ENCODE measurements around the gene MAPKAP1. TPM values are rescaled to one million over a fixed set of nuclear protein-coding genes. Genes with fewer than 3 reads are reported as not detected.
A peak's percentile ranks its signal among the peaks of the same experiment; 100 is the strongest.

Gene MAPKAP1
- total RNA-seq, 2 donors from 2014 or later: 75.3 to 91.6 TPM

DNA sequence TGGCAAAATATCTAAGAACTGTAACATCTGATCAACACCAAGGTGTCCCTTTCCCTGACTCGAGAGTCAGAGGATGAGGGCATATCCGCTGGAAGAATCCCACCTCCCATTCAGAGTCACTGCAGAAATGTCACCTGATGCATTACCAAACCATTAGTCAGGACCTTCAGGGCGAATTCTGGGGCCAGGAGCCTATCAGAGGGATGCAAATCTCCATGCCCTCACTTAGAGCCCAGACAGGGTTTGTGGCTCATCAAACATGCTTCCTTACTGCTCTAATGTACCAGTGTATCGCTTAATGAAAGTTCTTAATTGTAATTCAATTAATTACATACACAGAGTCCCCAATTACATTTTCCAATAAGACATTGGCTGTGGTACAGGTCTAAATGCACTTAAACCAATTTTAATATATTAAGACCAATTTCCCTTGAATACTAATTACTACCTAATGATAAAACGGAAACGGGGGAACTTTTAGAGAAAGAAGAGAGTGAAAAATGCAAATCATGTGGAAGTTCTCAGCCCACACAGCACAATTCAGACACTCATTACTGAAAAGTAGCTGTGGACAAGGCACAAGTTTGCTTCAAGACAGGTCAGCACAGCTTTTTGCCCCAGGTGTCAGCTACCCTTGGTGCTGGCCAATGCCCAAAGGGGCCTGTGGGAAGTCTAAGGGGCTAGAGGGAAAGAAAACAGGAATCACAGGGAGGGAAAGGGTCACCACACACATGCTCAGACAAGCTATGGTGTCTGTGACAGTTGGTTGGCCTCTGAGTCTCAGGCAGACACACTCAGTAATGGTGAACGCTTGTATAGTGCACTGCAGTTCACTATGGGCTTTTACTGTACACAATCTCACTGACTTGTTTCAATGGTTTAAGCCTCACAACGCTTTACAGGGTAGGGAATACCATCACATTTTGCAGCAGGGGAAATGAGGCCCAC lies 211.6 kb downstream of the MAPKAP1 start:
- H3K36me3 ChIP-seq (ENCODE audit: control insufficient read depth, insufficient read depth, low read length): no peaks in the 10 kb centered on the region
- no peak overlapping the region for H3K27ac ChIP-seq (ENCODE audit: low read depth, low read length)
- Mint-ChIP-seq H3K27ac (peak overlapping the region; percentile 11), H3K4me1 (peaks cover 41% of the 10 kb centered on the region), H3K36me3 (ENCODE audit: low read depth) (no peaks in the 10 kb centered on the region), H3K27me3 (ENCODE audit: insufficient read depth) (no peaks in the 10 kb centered on the region), H3K4me3 (no peak overlapping the region), H3K9me3 (no peaks in the 10 kb centered on the region)
- H3K4me1 ChIP-seq (ENCODE audit: control insufficient read depth, insufficient read depth, low read length): no peaks in the 10 kb centered on the region
- no peak overlapping the region for H3K4me3 ChIP-seq (ENCODE audit: low read length)
- peak; percentile 60 for DNase-seq
- 90 to 93% methylated on average over 6 to 8 of the region's 8 CpGs for WGBS, 2 experiments (ENCODE audit: insufficient coverage in 1 of 2, insufficient read length in 1 of 2)
- H3K9me3 ChIP-seq (ENCODE audit: control insufficient read depth, low read length): no peaks in the 10 kb centered on the region
- TF ChIP-seq, protein P1, sequence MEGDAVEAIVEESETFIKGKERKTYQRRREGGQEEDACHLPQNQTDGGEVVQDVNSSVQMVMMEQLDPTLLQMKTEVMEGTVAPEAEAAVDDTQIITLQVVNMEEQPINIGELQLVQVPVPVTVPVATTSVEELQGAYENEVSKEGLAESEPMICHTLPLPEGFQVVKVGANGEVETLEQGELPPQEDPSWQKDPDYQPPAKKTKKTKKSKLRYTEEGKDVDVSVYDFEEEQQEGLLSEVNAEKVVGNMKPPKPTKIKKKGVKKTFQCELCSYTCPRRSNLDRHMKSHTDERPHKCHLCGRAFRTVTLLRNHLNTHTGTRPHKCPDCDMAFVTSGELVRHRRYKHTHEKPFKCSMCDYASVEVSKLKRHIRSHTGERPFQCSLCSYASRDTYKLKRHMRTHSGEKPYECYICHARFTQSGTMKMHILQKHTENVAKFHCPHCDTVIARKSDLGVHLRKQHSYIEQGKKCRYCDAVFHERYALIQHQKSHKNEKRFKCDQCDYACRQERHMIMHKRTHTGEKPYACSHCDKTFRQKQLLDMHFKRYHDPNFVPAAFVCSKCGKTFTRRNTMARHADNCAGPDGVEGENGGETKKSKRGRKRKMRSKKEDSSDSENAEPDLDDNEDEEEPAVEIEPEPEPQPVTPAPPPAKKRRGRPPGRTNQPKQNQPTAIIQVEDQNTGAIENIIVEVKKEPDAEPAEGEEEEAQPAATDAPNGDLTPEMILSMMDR (conservative IDR thresholded peaks at IDR 0.05): no peak
- H3K27me3 ChIP-seq (ENCODE audit: control insufficient read depth, insufficient read depth, low read length, poor library complexity, severe bottlenecking): no peaks in the 10 kb centered on the region
- no peak overlapping the region for H3K9ac ChIP-seq (ENCODE audit: extremely low read depth, low read length, poor library complexity, severe bottlenecking)

DNA sequence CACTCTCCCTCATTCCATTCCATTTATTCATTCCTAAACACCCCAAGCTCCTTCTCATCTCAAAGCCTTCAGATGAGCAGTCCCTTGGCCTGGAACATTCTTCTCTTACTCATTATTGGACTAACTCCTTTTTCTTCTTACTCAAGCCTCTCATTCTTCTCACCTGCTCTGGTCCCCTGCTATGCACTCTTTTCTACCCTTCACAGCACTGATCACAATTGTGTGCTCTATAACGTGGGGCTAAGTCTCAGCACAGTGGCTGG lies 212.4 kb downstream of the MAPKAP1 start:
- Mint-ChIP-seq H3K4me1 (peaks cover 41% of the 10 kb centered on the region), H3K9me3 (no peaks in the 10 kb centered on the region), H3K36me3 (ENCODE audit: low read depth) (peaks cover 2% of the 10 kb centered on the region), H3K27ac (no peak overlapping the region), H3K27me3 (ENCODE audit: insufficient read depth) (no peaks in the 10 kb centered on the region), H3K4me3 (no peak overlapping the region)
- Histone ChIP-seq H3K9ac (ENCODE audit: extremely low read depth, low read length, poor library complexity, severe bottlenecking) (no peak overlapping the region), H3K9me3 (ENCODE audit: control insufficient read depth, low read length) (no peaks in the 10 kb centered on the region), H3K4me1 (ENCODE audit: control insufficient read depth, insufficient read depth, low read length) (no peaks in the 10 kb centered on the region), H3K27ac (ENCODE audit: low read depth, low read length) (no peak overlapping the region), H3K36me3 (ENCODE audit: control insufficient read depth, insufficient read depth, low read length) (no peaks in the 10 kb centered on the region), H3K4me3 (ENCODE audit: low read length) (no peak overlapping the region), H3K27me3 (ENCODE audit: control insufficient read depth, insufficient read depth, low read length, poor library complexity, severe bottlenecking) (no peaks in the 10 kb centered on the region)
- no peak for DNase-seq
- 83% methylated on average over 1 of the region's 1 CpG; no CpG with 5 or more reads in 1 of the 2 experiments for WGBS, 2 experiments (ENCODE audit: insufficient coverage in 1 of 2, insufficient read length in 1 of 2)
- TF ChIP-seq, protein P1 (conservative IDR thresholded peaks at IDR 0.05): no peak

DNA sequence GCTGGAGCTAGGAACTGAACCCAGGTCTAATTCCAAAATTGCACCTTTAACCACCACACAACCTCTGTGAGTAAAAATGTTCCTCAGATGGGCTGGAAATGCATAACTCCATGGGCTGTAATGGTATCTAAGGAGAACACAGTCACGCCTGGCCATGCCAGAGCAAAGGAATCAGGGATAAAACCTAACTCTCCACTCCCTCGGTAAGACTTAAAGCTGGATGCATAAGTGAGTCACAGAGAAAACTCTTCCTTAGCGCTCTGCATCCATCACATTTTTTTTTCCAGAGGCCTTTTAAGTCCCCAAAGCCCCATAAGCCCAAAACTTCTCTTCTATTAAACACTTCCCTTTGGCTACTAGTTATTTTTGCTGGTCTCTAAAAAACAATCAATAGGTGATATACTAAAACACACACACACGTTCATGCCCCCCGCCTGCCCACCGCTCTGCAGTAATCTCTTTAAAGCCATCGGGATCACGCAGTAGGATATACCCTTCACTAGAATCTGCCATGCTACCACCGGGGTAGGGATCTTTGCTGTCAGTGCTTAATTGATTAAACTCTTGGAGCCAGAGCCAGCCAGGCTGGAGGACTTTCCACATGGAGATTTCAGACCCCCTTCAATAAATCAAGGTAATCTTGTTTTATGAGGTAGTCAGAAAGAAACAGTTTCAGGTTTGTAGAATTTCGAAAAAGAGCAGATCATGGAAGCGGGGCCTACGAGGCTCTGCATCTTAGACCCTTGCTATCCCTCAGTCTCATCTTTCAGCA lies 212.9 kb downstream of the MAPKAP1 start:
- Mint-ChIP-seq H3K4me3 (no peak overlapping the region), H3K4me1 (peaks cover 41% of the 10 kb centered on the region), H3K27me3 (ENCODE audit: insufficient read depth) (no peaks in the 10 kb centered on the region), H3K9me3 (no peaks in the 10 kb centered on the region), H3K27ac (no peak overlapping the region), H3K36me3 (ENCODE audit: low read depth) (peaks cover 2% of the 10 kb centered on the region)
- H3K4me3 ChIP-seq (ENCODE audit: low read length): no peak overlapping the region
- DNase-seq: no peak
- no peaks in the 10 kb centered on the region for H3K27me3 ChIP-seq (ENCODE audit: control insufficient read depth, insufficient read depth, low read length, poor library complexity, severe bottlenecking)
- H3K9ac ChIP-seq (ENCODE audit: extremely low read depth, low read length, poor library complexity, severe bottlenecking): no peak overlapping the region
- H3K36me3 ChIP-seq (ENCODE audit: control insufficient read depth, insufficient read depth, low read length): no peaks in the 10 kb centered on the region
- H3K4me1 ChIP-seq (ENCODE audit: control insufficient read depth, insufficient read depth, low read length): no peaks in the 10 kb centered on the region
- H3K9me3 ChIP-seq (ENCODE audit: control insufficient read depth, low read length): no peaks in the 10 kb centered on the region
- 88 to 93% methylated on average over 11 to 12 of the region's 12 CpGs for WGBS, 2 experiments (ENCODE audit: insufficient coverage in 1 of 2, insufficient read length in 1 of 2)
- no peak overlapping the region for H3K27ac ChIP-seq (ENCODE audit: low read depth, low read length)
- TF ChIP-seq, protein P1 (conservative IDR thresholded peaks at IDR 0.05): no peak
